A549 (cell line): Measurements from ENCODE around the gene EXOC4.

Experiments used
- CEBPB ChIP-seq, 2 experiments: fragments of >200 bp in 1 of 2; sonication (Bioruptor Twin) in 1 of 2; formaldehyde crosslinking in 1 of 2; IDR thresholded peaks; 2 replicates each; pipeline ENCODE4 v1.6.1; 2012 to 2016
- CHD2 ChIP-seq: fragments of 150-350 bp; IDR thresholded peaks from 2 replicates; pipeline ENCODE4 v1.6.1; 2014; ENCODE audit warnings: low read length; ENCODE audit not compliant: partially characterized antibody
- EHF ChIP-seq: fragments of 250-450 bp; sonication (Bioruptor Pico); IDR thresholded peaks from 2 replicates; pipeline ENCODE4 v1.5.0; 2020; ENCODE audit warnings: mild to moderate bottlenecking
- GATA3 ChIP-seq: IDR thresholded peaks from 2 replicates; pipeline ENCODE4 v1.6.1; 2012; ENCODE audit warnings: borderline replicate concordance
- JUN ChIP-seq, 2 experiments: fragments of >200 bp; sonication (Bioruptor Twin); formaldehyde crosslinking; IDR thresholded peaks; 2 replicates in 1 of 2; 3 replicates in 1 of 2; pipeline ENCODE4 v1.6.1; 2016 to 2017
- MAZ ChIP-seq: fragments of 150-350 bp; IDR thresholded peaks from 2 replicates; pipeline ENCODE4 v1.6.1; 2014; ENCODE audit warnings: antibody characterized with exemption, low read depth, low read length, borderline replicate concordance
- POLR2A ChIP-seq: IDR thresholded peaks from 2 replicates; pipeline ENCODE4 v1.6.1; 2012; ENCODE audit warnings: mild to moderate bottlenecking, low read length
- RAD21 ChIP-seq, 2 experiments: fragments of >200 bp in 1 of 2; sonication (Bioruptor Twin) in 1 of 2; formaldehyde crosslinking in 1 of 2; IDR thresholded peaks in 1 of 2; conservative IDR thresholded peaks in 1 of 2; 2 replicates in 1 of 2; 3 replicates in 1 of 2; pipeline ENCODE4 v1.6.1; 2012 to 2018; ENCODE audit warnings: inconsistent platforms in 1 of 2
- REST ChIP-seq: fragments of 200-600 bp; sonication (generic); IDR thresholded peaks from 2 replicates; pipeline ENCODE4 v1.6.1; 2016; ENCODE audit warnings: antibody characterized with exemption, mild to moderate bottlenecking, moderate library complexity
- RFX5 ChIP-seq: fragments of 450-650 bp; IDR thresholded peaks from 2 replicates; pipeline ENCODE4 v1.7.1; 2014; ENCODE audit warnings: antibody characterized with exemption, mild to moderate bottlenecking, moderate library complexity
- RNF2 ChIP-seq: fragments of 200-600 bp; sonication (generic); IDR thresholded peaks from 2 replicates; pipeline ENCODE4 v1.6.1; 2016; ENCODE audit warnings: low read depth, mild to moderate bottlenecking, antibody characterized with exemption, moderate library complexity, borderline replicate concordance
- SREBF2 ChIP-seq: fragments of 450-650 bp; IDR thresholded peaks from 2 replicates; pipeline ENCODE4 v1.6.1; 2014; ENCODE audit warnings: mild to moderate bottlenecking, moderate library complexity
- TF ChIP-seq, protein P1 (sequence below): fragments of >200 bp; sonication (Bioruptor Twin); formaldehyde crosslinking; IDR thresholded peaks from 3 replicates; pipeline ENCODE4 v1.5.1; 2016

GRCh38 chr7:134056816-134057215 lies 803.9 kb downstream of the EXOC4 start:
- TF ChIP-seq, protein P1, sequence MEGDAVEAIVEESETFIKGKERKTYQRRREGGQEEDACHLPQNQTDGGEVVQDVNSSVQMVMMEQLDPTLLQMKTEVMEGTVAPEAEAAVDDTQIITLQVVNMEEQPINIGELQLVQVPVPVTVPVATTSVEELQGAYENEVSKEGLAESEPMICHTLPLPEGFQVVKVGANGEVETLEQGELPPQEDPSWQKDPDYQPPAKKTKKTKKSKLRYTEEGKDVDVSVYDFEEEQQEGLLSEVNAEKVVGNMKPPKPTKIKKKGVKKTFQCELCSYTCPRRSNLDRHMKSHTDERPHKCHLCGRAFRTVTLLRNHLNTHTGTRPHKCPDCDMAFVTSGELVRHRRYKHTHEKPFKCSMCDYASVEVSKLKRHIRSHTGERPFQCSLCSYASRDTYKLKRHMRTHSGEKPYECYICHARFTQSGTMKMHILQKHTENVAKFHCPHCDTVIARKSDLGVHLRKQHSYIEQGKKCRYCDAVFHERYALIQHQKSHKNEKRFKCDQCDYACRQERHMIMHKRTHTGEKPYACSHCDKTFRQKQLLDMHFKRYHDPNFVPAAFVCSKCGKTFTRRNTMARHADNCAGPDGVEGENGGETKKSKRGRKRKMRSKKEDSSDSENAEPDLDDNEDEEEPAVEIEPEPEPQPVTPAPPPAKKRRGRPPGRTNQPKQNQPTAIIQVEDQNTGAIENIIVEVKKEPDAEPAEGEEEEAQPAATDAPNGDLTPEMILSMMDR, result no peak
- no peak for TF ChIP-seq RFX5
- TF ChIP-seq RNF2, result no peak
- no peak for TF ChIP-seq JUN (IDR thresholded peaks at IDR 0.05)
- TF ChIP-seq MAZ, result no peak
- TF ChIP-seq REST, result no peak
- no peak for TF ChIP-seq CHD2
- TF ChIP-seq RAD21 (conservative IDR thresholded peaks at IDR 0.05 in 1 of 2, IDR thresholded peaks at IDR 0.05 in 1 of 2), result no peak
- no peak for TF ChIP-seq GATA3
- TF ChIP-seq POLR2A, result no peak
- TF ChIP-seq CEBPB (IDR thresholded peaks at IDR 0.05), result no peak
- no peak for TF ChIP-seq SREBF2
- TF ChIP-seq EHF, result no peak
